Inferior parietal cortex (tissue), 1 donor: ENCODE measurements around the gene SRXN1.

Experiments used
- DNase-seq: peaks from one replicate; pipeline ENCODE4 v3.0.0-alpha.2; 2016; ENCODE audit errors: extremely low spot score

The SRXN1 gene

GRCh38 chr20:607476-607875 is 45.5 kb downstream of the SRXN1 start:
- no peak for DNase-seq

GRCh38 chr20:605237-605636 is 47.8 kb downstream of the SRXN1 start:
- no peak for DNase-seq

GRCh38 chr20:603116-603640 is 49.8 kb downstream of the SRXN1 start:
- no peak for DNase-seq

GRCh38 chr20:602111-602970 is 50.7 kb downstream of the SRXN1 start:
- DNase-seq = no peak

DNA sequence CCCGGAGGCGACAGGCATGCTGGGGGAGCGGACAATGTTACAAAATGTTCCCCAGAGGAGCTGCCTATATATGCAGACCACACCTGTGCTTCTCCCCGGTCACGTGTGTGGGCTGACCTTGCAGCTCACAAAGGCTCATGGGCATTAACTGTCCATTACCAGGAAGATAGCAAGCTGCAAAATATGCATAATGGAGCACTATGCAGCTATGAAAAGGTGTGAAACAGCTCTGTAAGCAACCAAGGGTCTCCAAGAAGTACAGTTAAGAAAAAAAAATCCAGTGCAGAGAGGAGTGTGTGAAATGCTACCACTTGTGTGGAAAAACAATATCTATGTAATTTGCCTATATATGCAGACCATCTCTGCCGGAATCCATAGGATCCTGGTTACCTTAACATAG is 52.3 kb downstream of the SRXN1 start:
- DNase-seq = no peak

DNA sequence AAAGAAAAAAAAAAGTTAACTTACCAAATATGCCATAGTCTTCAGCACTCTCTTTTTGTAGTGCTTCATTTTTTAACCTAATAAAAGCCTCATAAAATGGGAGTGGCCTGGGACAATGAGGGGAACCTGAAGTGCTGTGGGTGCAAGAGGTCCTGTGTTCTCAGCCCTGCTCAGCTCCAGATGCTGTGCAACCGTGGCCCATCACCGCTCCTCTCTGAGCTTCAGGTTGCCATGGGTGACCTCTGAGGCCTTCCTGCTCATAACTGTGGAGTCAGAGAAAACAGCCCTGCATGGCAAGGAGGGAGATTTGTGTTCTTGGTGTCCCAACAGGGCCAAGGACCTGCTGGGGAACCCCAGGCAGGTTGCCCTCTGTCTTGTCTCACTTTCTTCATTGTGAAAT is 52.9 kb downstream of the SRXN1 start:
- no peak for DNase-seq

- DNase-seq = no peak
Measured at GRCh38 chr20:598133-598850, 54.7 kb downstream of the SRXN1 start.

- no peak for DNase-seq
Measured at GRCh38 chr20:597560-597959, 55.4 kb downstream of the SRXN1 start.
